ENCODE measurements around the gene ZNF710. TPM values are rescaled to one million over a fixed set of nuclear protein-coding genes. Genes with fewer than 3 reads are reported as not detected.
A peak's percentile ranks its signal among the peaks of the same experiment; 100 is the strongest.

Gene ZNF710
- total RNA-seq, 1 donor from 2014 or later: 24.2 TPM

DNA sequence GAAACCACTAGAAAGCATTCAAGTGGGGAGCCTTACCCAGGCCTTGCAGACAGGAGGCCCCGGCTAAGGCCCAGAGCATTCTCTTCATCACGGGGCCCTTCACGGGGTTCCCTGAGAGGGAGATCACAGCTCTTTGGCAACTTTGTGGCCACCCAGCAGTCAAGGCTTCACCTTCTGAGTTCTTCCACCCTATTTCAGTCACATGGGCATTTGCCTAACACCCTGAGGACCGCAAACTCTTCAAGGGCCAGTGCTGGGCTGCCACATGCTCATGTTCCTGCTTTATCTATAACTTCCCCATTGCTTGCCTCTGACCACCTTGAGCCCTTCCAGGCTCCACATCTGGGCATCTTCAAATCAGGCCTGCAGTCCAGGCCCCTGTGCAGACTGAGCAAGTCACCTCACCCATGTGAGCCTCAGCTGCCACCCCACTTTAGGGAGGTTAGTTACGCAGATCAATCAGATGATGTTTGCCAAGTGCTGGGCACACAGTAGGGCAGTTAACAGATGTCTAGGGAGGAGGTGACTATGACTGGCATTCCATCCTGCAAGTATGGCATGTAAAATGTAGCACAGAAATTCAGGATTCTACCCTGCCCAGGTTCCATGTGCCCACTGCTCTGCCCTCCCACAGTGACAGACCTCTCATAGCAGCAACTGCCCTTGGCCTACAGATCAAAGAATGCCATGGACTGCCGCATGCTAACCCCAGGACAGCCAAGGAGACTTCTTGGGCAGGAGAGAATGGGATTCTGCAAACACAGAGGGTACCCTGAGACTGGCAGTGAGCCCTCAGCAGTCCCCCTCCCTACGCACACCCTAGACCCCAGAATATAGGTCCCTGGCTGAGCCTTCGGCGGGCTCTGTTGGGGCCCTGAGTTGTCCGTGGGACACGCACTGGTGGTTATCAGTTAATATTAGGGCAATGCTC lies 37.6 kb upstream of the ZNF710 start:
- Mint-ChIP-seq H3K27ac (ENCODE audit: unreplicated experiment) (no peak overlapping the region), H3K4me1 (ENCODE audit: unreplicated experiment) (no peaks in the 10 kb centered on the region), H3K9me3 (ENCODE audit: unreplicated experiment) (no peaks in the 10 kb centered on the region), H3K36me3 (ENCODE audit: unreplicated experiment) (no peaks in the 10 kb centered on the region), H3K4me3 (ENCODE audit: unreplicated experiment) (no peak overlapping the region), H3K27me3 (ENCODE audit: unreplicated experiment) (peaks cover 9% of the 10 kb centered on the region)
- DNase-seq (ENCODE audit: extremely low spot score, unreplicated experiment): no peak
- TF ChIP-seq, protein P1, sequence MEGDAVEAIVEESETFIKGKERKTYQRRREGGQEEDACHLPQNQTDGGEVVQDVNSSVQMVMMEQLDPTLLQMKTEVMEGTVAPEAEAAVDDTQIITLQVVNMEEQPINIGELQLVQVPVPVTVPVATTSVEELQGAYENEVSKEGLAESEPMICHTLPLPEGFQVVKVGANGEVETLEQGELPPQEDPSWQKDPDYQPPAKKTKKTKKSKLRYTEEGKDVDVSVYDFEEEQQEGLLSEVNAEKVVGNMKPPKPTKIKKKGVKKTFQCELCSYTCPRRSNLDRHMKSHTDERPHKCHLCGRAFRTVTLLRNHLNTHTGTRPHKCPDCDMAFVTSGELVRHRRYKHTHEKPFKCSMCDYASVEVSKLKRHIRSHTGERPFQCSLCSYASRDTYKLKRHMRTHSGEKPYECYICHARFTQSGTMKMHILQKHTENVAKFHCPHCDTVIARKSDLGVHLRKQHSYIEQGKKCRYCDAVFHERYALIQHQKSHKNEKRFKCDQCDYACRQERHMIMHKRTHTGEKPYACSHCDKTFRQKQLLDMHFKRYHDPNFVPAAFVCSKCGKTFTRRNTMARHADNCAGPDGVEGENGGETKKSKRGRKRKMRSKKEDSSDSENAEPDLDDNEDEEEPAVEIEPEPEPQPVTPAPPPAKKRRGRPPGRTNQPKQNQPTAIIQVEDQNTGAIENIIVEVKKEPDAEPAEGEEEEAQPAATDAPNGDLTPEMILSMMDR (IDR thresholded peaks at IDR 0.05): no peak

DNA sequence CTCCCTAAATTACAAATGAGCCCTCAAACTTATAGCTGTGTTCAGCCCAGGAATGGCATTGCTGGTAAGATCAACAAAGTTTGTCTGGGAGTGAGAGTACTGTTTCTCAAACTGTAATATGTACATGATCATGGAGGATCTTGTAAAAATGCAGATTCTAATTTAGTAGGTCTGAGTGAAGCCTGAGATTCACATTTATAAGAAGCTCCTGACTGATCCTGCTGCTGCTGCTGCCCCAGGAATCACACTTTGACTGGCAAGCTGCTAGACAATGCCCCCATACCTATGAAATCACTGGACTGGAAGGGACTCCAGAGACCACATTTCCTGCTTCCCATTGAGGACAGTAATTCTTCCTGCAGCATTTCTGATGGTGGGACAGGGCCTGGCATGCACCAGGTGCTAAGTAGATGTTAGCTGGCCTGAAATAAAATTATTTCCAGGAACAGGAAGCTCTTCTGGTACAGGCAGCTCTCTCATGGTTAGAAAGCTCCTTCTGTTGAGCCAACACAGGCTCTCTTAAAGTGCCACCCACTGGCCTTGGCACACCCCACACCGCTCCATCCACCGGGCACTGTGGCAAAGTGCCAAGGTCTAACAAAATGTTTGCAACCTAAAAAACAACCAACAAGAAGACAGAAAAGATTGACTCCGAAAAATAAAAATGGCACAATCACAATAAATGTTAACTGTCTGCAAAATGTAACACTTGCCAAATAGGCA lies 36.7 kb upstream of the ZNF710 start:
- Mint-ChIP-seq H3K27ac (ENCODE audit: unreplicated experiment) (no peak overlapping the region), H3K9me3 (ENCODE audit: unreplicated experiment) (no peaks in the 10 kb centered on the region), H3K27me3 (ENCODE audit: unreplicated experiment) (peaks cover 12% of the 10 kb centered on the region), H3K36me3 (ENCODE audit: unreplicated experiment) (no peaks in the 10 kb centered on the region), H3K4me3 (ENCODE audit: unreplicated experiment) (no peak overlapping the region), H3K4me1 (ENCODE audit: unreplicated experiment) (no peaks in the 10 kb centered on the region)
- no peak for DNase-seq (ENCODE audit: extremely low spot score, unreplicated experiment)
- TF ChIP-seq, protein P1 (IDR thresholded peaks at IDR 0.05): no peak

DNA sequence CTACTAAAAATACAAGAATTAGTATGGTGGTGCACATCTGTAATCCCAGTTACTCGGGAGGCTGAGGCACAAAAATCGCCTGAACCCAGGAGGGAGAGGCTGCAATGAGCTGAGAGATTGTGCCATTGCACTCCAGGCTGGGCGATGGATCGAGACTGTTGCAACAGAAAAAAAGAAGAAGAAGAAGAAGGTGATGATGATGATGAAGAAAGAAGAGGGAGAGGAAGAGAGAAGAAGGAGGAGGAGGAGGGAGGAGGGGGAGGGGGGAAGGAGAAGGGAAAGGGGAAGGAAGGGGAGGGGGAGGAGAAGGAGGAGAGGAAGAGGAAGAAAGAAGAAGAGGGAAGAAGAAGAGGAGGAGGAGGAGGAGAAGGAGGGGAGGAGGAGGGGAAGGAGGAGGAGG lies 33.2 kb upstream of the ZNF710 start:
- no peaks in the 10 kb centered on the region for H3K4me1 Mint-ChIP-seq (ENCODE audit: unreplicated experiment)
- H3K27ac Mint-ChIP-seq (ENCODE audit: unreplicated experiment): no peak overlapping the region
- peaks cover 12% of the 10 kb centered on the region for H3K27me3 Mint-ChIP-seq (ENCODE audit: unreplicated experiment)
- no peak overlapping the region for H3K4me3 Mint-ChIP-seq (ENCODE audit: unreplicated experiment)
- H3K9me3 Mint-ChIP-seq (ENCODE audit: unreplicated experiment): no peaks in the 10 kb centered on the region
- TF ChIP-seq, protein P1 (IDR thresholded peaks at IDR 0.05): no peak
- no peaks in the 10 kb centered on the region for H3K36me3 Mint-ChIP-seq (ENCODE audit: unreplicated experiment)
- DNase-seq (ENCODE audit: extremely low spot score, unreplicated experiment): no peak

DNA sequence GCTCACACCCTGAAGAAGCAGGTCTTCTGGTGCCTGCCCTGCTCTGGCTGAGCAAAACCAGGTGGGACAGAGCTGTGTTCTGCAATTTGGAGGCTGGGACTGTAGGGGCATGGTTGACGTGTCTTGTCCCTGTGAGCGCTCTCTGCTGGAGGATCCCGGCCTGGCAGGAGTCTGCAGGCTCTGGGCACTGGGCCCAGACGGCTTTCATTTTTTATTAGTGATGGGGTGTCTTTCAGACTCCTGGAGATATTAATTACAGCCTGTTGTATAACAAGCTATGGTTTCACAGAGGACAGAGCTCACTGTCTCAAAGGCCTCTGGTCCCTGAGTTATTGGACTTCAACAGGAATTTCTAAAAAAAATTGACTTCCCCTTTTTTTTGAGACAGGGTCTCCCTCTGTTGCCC lies 29.5 kb upstream of the ZNF710 start:
- H3K4me3 Mint-ChIP-seq (ENCODE audit: unreplicated experiment): no peak overlapping the region
- DNase-seq (ENCODE audit: extremely low spot score, unreplicated experiment): no peak
- no peaks in the 10 kb centered on the region for H3K36me3 Mint-ChIP-seq (ENCODE audit: unreplicated experiment)
- H3K27me3 Mint-ChIP-seq (ENCODE audit: unreplicated experiment): peaks cover 28% of the 10 kb centered on the region
- no peaks in the 10 kb centered on the region for H3K4me1 Mint-ChIP-seq (ENCODE audit: unreplicated experiment)
- H3K27ac Mint-ChIP-seq (ENCODE audit: unreplicated experiment): no peak overlapping the region
- H3K9me3 Mint-ChIP-seq (ENCODE audit: unreplicated experiment): no peaks in the 10 kb centered on the region
- TF ChIP-seq, protein P1 (IDR thresholded peaks at IDR 0.05): peak; percentile 55

- TF ChIP-seq, protein P1 (IDR thresholded peaks at IDR 0.05): no peak
- DNase-seq (ENCODE audit: extremely low spot score, unreplicated experiment): no peak
- H3K4me3 Mint-ChIP-seq (ENCODE audit: unreplicated experiment): no peak overlapping the region
- no peaks in the 10 kb centered on the region for H3K36me3 Mint-ChIP-seq (ENCODE audit: unreplicated experiment)
- no peak overlapping the region for H3K27ac Mint-ChIP-seq (ENCODE audit: unreplicated experiment)
- no peaks in the 10 kb centered on the region for H3K9me3 Mint-ChIP-seq (ENCODE audit: unreplicated experiment)
- H3K4me1 Mint-ChIP-seq (ENCODE audit: unreplicated experiment): no peaks in the 10 kb centered on the region
- peaks cover 25% of the 10 kb centered on the region for H3K27me3 Mint-ChIP-seq (ENCODE audit: unreplicated experiment)
Observed at GRCh38 chr15:89972085-89972484, 29.0 kb upstream of the ZNF710 start.

Measured in osteocyte (in vitro differentiated cells).